Measurements from ENCODE around the gene PLXNA3.

The PLXNA3 gene

DNA sequence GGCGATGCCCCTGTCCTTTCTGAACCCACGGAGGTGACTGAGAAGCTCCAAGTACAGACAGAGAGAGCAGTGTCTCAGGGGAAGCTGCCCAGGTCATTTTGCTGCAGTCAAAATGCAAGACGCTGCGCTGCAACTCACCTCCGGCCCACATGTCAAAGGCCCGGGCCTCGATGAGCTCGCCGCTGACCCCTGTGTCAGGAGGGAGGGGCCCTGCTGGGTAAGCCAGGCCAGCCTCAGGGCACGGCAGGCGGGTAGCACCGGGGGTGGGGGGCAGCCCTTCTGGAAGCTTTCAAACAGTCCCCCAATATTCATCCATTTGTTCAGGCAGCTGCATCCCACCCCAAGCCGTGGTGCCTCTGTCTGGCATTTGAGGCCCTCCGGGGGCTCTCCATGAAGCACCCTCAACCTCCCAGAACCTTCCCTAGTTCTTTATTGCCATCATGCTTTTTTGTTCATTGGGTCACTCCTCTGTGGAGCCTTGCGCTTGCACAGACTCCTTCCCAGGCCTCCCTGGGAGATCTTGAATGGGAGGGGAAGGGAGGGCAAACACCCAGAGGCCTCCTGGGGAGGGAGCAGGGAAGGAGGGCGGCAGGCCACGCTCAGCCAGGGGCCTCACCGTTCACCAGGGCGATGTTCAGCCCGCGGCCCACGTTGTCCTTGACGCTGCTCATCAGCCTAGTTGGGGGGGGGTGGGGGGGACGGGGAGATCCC, 49.7 kb downstream of the PLXNA3 start:
- Histone ChIP-seq H4K20me1 (ENCODE audit: insufficient read depth) (no peaks in the 10 kb centered on the region), H3K9ac (no peak overlapping the region), H3K27me3 (ENCODE audit: insufficient read depth, low read depth) (no peaks in the 10 kb centered on the region), H2AFZ (ENCODE audit: low read depth) (no peak overlapping the region), H3K4me3 (IDR thresholded peaks at IDR 0.05; ENCODE audit: insufficient read depth, low read depth, low read length) (no peak overlapping the region), H3K4me1 (ENCODE audit: low read depth, poor library complexity, severe bottlenecking) (no peaks in the 10 kb centered on the region), H3K36me3 (ENCODE audit: insufficient read depth) (no peaks in the 10 kb centered on the region), H3K79me2 (ENCODE audit: insufficient read depth, low read depth) (no peaks in the 10 kb centered on the region), H3K27ac (no peak overlapping the region), H3K4me2 (no peak overlapping the region)
- TF ChIP-seq, protein P1, sequence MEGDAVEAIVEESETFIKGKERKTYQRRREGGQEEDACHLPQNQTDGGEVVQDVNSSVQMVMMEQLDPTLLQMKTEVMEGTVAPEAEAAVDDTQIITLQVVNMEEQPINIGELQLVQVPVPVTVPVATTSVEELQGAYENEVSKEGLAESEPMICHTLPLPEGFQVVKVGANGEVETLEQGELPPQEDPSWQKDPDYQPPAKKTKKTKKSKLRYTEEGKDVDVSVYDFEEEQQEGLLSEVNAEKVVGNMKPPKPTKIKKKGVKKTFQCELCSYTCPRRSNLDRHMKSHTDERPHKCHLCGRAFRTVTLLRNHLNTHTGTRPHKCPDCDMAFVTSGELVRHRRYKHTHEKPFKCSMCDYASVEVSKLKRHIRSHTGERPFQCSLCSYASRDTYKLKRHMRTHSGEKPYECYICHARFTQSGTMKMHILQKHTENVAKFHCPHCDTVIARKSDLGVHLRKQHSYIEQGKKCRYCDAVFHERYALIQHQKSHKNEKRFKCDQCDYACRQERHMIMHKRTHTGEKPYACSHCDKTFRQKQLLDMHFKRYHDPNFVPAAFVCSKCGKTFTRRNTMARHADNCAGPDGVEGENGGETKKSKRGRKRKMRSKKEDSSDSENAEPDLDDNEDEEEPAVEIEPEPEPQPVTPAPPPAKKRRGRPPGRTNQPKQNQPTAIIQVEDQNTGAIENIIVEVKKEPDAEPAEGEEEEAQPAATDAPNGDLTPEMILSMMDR (conservative IDR thresholded peaks at IDR 0.05; ENCODE audit: low read depth, low read length), result no peak

DNA sequence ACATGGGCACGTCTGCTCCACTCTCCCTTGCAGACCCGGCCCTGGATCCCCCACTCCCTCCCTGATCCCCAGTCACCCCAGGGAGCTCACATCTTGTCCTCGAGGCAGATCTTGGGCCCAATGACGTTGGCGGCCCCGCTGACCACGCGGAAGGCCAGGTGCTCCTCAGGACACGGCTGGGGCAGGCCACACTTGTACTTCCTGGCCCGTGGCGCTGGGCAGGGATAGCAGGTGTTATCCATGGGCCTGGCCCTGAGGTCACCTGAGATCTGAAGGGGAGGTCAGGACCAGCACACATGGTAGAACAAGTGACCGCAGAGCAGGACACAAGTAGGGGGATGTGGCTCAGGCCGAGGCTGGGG, 50.3 kb downstream of the PLXNA3 start:
- Histone ChIP-seq H3K27ac (no peak overlapping the region), H3K4me1 (ENCODE audit: low read depth, poor library complexity, severe bottlenecking) (no peaks in the 10 kb centered on the region), H2AFZ (ENCODE audit: low read depth) (no peak overlapping the region), H3K4me3 (IDR thresholded peaks at IDR 0.05; ENCODE audit: insufficient read depth, low read depth, low read length) (no peak overlapping the region), H3K9ac (no peak overlapping the region), H3K4me2 (no peak overlapping the region), H3K79me2 (ENCODE audit: insufficient read depth, low read depth) (no peaks in the 10 kb centered on the region), H3K36me3 (ENCODE audit: insufficient read depth) (no peaks in the 10 kb centered on the region), H4K20me1 (ENCODE audit: insufficient read depth) (no peaks in the 10 kb centered on the region), H3K27me3 (ENCODE audit: insufficient read depth, low read depth) (no peaks in the 10 kb centered on the region)
- TF ChIP-seq, protein P1 (conservative IDR thresholded peaks at IDR 0.05; ENCODE audit: low read depth, low read length), result no peak

DNA sequence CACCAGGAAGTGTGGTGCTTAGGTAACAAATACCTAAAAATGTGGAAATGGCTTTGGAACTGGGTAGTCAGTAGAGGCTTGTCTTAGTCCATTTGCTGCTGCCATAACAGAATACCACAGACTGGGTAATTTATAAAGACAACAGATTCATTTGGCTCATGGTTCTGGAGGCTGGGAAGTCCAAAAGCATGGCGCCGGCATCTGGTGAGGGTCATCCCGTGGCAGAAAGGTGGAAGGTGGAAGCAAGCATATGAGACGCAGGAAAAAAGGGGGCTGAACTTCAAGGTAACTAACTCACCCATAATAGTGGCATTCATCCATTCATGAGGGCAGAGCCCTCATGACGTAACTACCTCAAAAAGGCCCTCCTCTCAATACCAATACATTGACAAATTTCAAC, 51.4 kb downstream of the PLXNA3 start:
- Histone ChIP-seq H3K27ac (no peak overlapping the region), H4K20me1 (ENCODE audit: insufficient read depth) (no peaks in the 10 kb centered on the region)
- TF ChIP-seq, protein P1 (conservative IDR thresholded peaks at IDR 0.05; ENCODE audit: low read depth, low read length), result no peak

DNA sequence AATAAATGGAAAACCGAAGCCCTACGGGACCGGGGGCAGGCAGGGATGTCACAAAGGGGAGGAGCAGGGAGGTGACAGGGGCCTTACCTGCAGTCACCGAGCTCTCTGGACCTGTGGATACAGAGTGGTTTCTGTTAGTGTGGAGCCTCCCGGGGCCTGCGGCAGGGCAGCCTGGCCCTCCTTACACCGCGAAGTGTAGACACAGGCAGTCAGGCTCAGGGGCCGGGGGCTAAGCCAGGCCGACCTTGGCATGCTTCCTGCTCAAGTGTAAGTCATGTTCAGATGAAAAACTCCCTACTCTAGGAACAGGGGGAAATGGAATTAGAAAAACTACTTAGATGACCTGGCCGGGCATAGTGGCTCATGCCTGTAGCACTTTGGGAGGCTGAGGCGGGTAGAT, 53.7 kb downstream of the PLXNA3 start:
- TF ChIP-seq, protein P1 (conservative IDR thresholded peaks at IDR 0.05; ENCODE audit: low read depth, low read length), result no peak
- Histone ChIP-seq H3K79me2 (ENCODE audit: insufficient read depth, low read depth) (no peaks in the 10 kb centered on the region), H3K27me3 (ENCODE audit: insufficient read depth, low read depth) (no peaks in the 10 kb centered on the region), H2AFZ (ENCODE audit: low read depth) (no peak overlapping the region), H3K4me1 (ENCODE audit: low read depth, poor library complexity, severe bottlenecking) (peaks cover 9% of the 10 kb centered on the region), H3K9ac (no peak overlapping the region), H4K20me1 (ENCODE audit: insufficient read depth) (no peaks in the 10 kb centered on the region), H3K4me2 (no peak overlapping the region), H3K4me3 (IDR thresholded peaks at IDR 0.05; ENCODE audit: insufficient read depth, low read depth, low read length) (no peak overlapping the region), H3K36me3 (ENCODE audit: insufficient read depth) (no peaks in the 10 kb centered on the region), H3K27ac (no peak overlapping the region)

More for the DNA sequence above, 51.4 kb downstream of the PLXNA3 start:
- Histone ChIP-seq H3K4me3 (IDR thresholded peaks at IDR 0.05; ENCODE audit: insufficient read depth, low read depth, low read length) (no peak overlapping the region), H3K4me1 (ENCODE audit: low read depth, poor library complexity, severe bottlenecking) (no peaks in the 10 kb centered on the region), H2AFZ (ENCODE audit: low read depth) (no peak overlapping the region), H3K4me2 (no peak overlapping the region), H3K79me2 (ENCODE audit: insufficient read depth, low read depth) (no peaks in the 10 kb centered on the region), H3K27me3 (ENCODE audit: insufficient read depth, low read depth) (no peaks in the 10 kb centered on the region), H3K36me3 (ENCODE audit: insufficient read depth) (no peaks in the 10 kb centered on the region), H3K9ac (no peak overlapping the region)
